H9 (cell line): ENCODE data around the gene EPB41L5. TPM values are rescaled to one million over a fixed set of nuclear protein-coding genes. Genes with fewer than 3 reads are reported as not detected.

Experiments
- DNase-seq: peaks from one replicate; pipeline ENCODE4 v3.0.0-alpha.2; 2017
- H2AFZ ChIP-seq: one replicate; pipeline ENCODE4 v1.6.1; 2013; ENCODE audit warnings: mild to moderate bottlenecking, low read length, control low read depth, moderate library complexity
- H2AK5ac ChIP-seq: 2 replicates; pipeline ENCODE4 v1.6.1; 2013; ENCODE audit warnings: low read length, control low read depth, mixed read lengths; ENCODE audit not compliant: insufficient read length
- H2BK120ac ChIP-seq: one replicate; pipeline ENCODE4 v1.6.1; 2013; ENCODE audit warnings: low read depth, mild to moderate bottlenecking, low read length, control low read depth, inconsistent platforms; ENCODE audit not compliant: poor library complexity, severe bottlenecking
- H2BK12ac ChIP-seq: 2 replicates; pipeline ENCODE4 v1.6.1; 2013; ENCODE audit warnings: low read length, control low read depth, mixed read lengths, low read depth; ENCODE audit not compliant: insufficient read length
- H2BK15ac ChIP-seq: 2 replicates; pipeline ENCODE4 v1.6.1; 2013; ENCODE audit warnings: low read depth, low read length, control low read depth
- H2BK20ac ChIP-seq: one replicate; pipeline ENCODE4 v1.6.1; 2013; ENCODE audit warnings: low read depth, mild to moderate bottlenecking, low read length, control low read depth, inconsistent platforms; ENCODE audit not compliant: poor library complexity, severe bottlenecking
- H2BK5ac ChIP-seq: 2 replicates; pipeline ENCODE4 v1.6.1; 2013; ENCODE audit warnings: low read length, control low read depth, mixed read lengths; ENCODE audit not compliant: insufficient read length
- H3K14ac ChIP-seq: 2 replicates; pipeline ENCODE4 v1.6.1; 2013; ENCODE audit warnings: low read length, control low read depth; ENCODE audit not compliant: insufficient read depth
- H3K18ac ChIP-seq: 2 replicates; pipeline ENCODE4 v1.6.1; 2013; ENCODE audit warnings: low read depth, mild to moderate bottlenecking, mixed read lengths, low read length, control low read depth; ENCODE audit not compliant: insufficient read length
- H3K23ac ChIP-seq: 2 replicates; pipeline ENCODE4 v1.6.1; 2013; ENCODE audit warnings: low read length, control low read depth, mixed read lengths, low read depth; ENCODE audit not compliant: insufficient read length
- H3K23me2 ChIP-seq: 2 replicates; pipeline ENCODE4 v1.6.1; 2013; ENCODE audit warnings: low read depth, mild to moderate bottlenecking, mixed read lengths, low read length, control low read depth; ENCODE audit not compliant: insufficient read length, poor library complexity, severe bottlenecking
- H3K27ac ChIP-seq: 2 replicates; pipeline ENCODE4 v1.5.1; 2013; ENCODE audit warnings: low read length, control low read depth, mixed read lengths, low read depth; ENCODE audit not compliant: insufficient read length
- H3K27me3 ChIP-seq: 2 replicates; pipeline ENCODE4 v1.6.1; 2013; ENCODE audit warnings: low read length, control low read depth, inconsistent platforms; ENCODE audit not compliant: insufficient read depth
- H3K4ac ChIP-seq: 2 replicates; pipeline ENCODE4 v1.6.1; 2013; ENCODE audit warnings: low read depth, mild to moderate bottlenecking, control low read depth, inconsistent platforms, low read length, moderate library complexity
- H3K4me1 ChIP-seq: 2 replicates; pipeline ENCODE4 v1.6.1; 2013; ENCODE audit warnings: low read length, control low read depth, inconsistent platforms; ENCODE audit not compliant: insufficient read depth
- H3K4me2 ChIP-seq: 2 replicates; pipeline ENCODE4 v1.6.1; 2013; ENCODE audit warnings: low read length, control low read depth, mixed read lengths; ENCODE audit not compliant: insufficient read length, insufficient read depth
- H3K56ac ChIP-seq: 2 replicates; pipeline ENCODE4 v1.6.1; 2013; ENCODE audit warnings: low read depth, mild to moderate bottlenecking, mixed read lengths, low read length, control low read depth; ENCODE audit not compliant: insufficient read length
- H3K79me1 ChIP-seq: 2 replicates; pipeline ENCODE4 v1.6.1; 2013; ENCODE audit warnings: low read depth, mild to moderate bottlenecking, moderate library complexity, low read length, control low read depth, inconsistent platforms; ENCODE audit not compliant: insufficient read depth, poor library complexity, severe bottlenecking
- H3K79me2 ChIP-seq: 2 replicates; pipeline ENCODE4 v1.6.1; 2013; ENCODE audit warnings: low read length, control low read depth, inconsistent platforms; ENCODE audit not compliant: insufficient read depth
- H3K9ac ChIP-seq: 2 replicates; pipeline ENCODE4 v1.6.1; 2013; ENCODE audit warnings: low read length, control low read depth, mixed read lengths; ENCODE audit not compliant: insufficient read length; ENCODE audit errors: extremely low read depth
- H3K9me3 ChIP-seq: one replicate; pipeline ENCODE4 v1.6.1; 2013; ENCODE audit warnings: low read depth, low read length, inconsistent platforms; ENCODE audit not compliant: control insufficient read depth
- H3T11ph ChIP-seq: one replicate; pipeline ENCODE4 v1.6.1; 2013; ENCODE audit warnings: mild to moderate bottlenecking, low read length, control low read depth, inconsistent platforms
- H4K20me1 ChIP-seq: one replicate; pipeline ENCODE4 v1.6.1; 2013; ENCODE audit not compliant: control insufficient read depth, insufficient read length, insufficient read depth
- H4K5ac ChIP-seq: 2 replicates; pipeline ENCODE4 v1.6.1; 2013; ENCODE audit warnings: low read depth, mild to moderate bottlenecking, mixed read lengths, low read length, control low read depth; ENCODE audit not compliant: insufficient read length
- H4K8ac ChIP-seq: replicated peaks from 2 replicates; pipeline ENCODE4 v1.6.1; 2013; ENCODE audit warnings: low read length, control low read depth, mixed read lengths, low read depth; ENCODE audit not compliant: insufficient read length
- H4K91ac ChIP-seq: 2 replicates; pipeline ENCODE4 v1.6.1; 2013; ENCODE audit warnings: low read depth, mild to moderate bottlenecking, moderate library complexity, mixed read lengths, low read length, control low read depth; ENCODE audit not compliant: insufficient read length
- H3K27ac Mint-ChIP-seq, 3 experiments: 2 replicates in 2 of 3; 3 replicates in 1 of 3; pipeline ENCODE4 v1.8.0; 2020 to 2021; ENCODE audit warnings: mixed read lengths in 3 of 3, mild to moderate bottlenecking in 1 of 3, moderate library complexity in 1 of 3
- H3K27me3 Mint-ChIP-seq: 2 replicates; pipeline ENCODE4 v1.8.0; 2021; ENCODE audit warnings: low read depth, mild to moderate bottlenecking, moderate library complexity, mixed read lengths
- H3K36me3 Mint-ChIP-seq, 3 experiments: 2 replicates in 2 of 3; 3 replicates in 1 of 3; pipeline ENCODE4 v1.8.0; 2020 to 2021; ENCODE audit warnings: low read depth in 3 of 3, mixed read lengths in 3 of 3; ENCODE audit not compliant: insufficient read depth in 1 of 3
- H3K4me1 Mint-ChIP-seq, 2 experiments: 2 replicates each; pipeline ENCODE4 v1.8.0; 2020; ENCODE audit warnings: mixed read lengths in 2 of 2
- H3K4me3 Mint-ChIP-seq, 2 experiments: 2 replicates in 1 of 2; 3 replicates in 1 of 2; pipeline ENCODE4 v1.8.0; 2020 to 2021; ENCODE audit warnings: mild to moderate bottlenecking in 2 of 2, mixed read lengths in 2 of 2, moderate library complexity in 1 of 2
- H3K9me3 Mint-ChIP-seq, 2 experiments: 2 replicates in 1 of 2; 3 replicates in 1 of 2; pipeline ENCODE4 v1.8.0; 2020; ENCODE audit warnings: mild to moderate bottlenecking in 2 of 2, mixed read lengths in 2 of 2, moderate library complexity in 1 of 2
- WGBS: extraction: QIAGEN DNeasy Blood & Tissue Kit; methylation state at CpG from one replicate; pipeline ENCODE4 v1.1.7; 2013; ENCODE audit warnings: missing lambda C conversion rate, low lambda C conversion rate, mixed read lengths; ENCODE audit not compliant: insufficient read length; ENCODE audit errors: extremely low coverage; 5-methylcytosine and 5-hydroxymethylcytosine counted together
- total RNA-seq: library from RNA; stranded (reverse); gene quantifications from 2 replicates; pipeline ENCODE4 v1.2.1, GENCODE V29; 2021
- TF ChIP-seq, protein P1 (sequence below): fragments of 200-600 bp; sonication (generic); conservative IDR thresholded peaks from 3 replicates; pipeline ENCODE4 v1.8.0; 2021; ENCODE audit warnings: antibody characterized with exemption, mild to moderate bottlenecking

The EPB41L5 gene
- total RNA-seq, 1 experiment from 2014 or later, result 40.4 TPM

DNA sequence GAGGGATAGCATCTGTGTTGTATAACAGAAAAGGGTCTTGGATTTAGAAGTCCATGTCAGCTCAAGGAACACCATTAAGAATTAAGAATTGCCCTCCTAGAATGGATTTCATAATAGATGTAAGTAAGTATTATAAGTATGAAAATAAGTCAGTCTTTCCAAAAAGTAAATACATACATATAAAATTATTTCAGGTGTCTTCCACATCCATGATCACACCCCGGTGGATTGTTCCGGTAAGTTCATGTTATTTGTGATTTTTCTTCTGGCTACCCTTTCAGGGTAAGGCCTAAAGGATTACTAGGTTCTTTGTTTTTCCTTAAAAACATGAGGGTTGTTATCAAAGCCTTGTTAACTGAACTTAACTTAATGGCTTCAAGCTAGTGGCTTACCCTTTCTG is 154.4 kb downstream of the EPB41L5 start:
- Histone ChIP-seq H3K79me1 (no peaks in the 10 kb centered on the region), H3K4me2 (no peak overlapping the region), H4K8ac (no peak overlapping the region), H3K14ac (no peak overlapping the region), H3K23ac (no peak overlapping the region), H3K9me3 (no peaks in the 10 kb centered on the region), H4K5ac (no peak overlapping the region), H2AK5ac (no peak overlapping the region), H2BK12ac (no peak overlapping the region), H4K20me1 (no peaks in the 10 kb centered on the region), H3K27me3 (no peaks in the 10 kb centered on the region), H4K91ac (no peak overlapping the region), H2BK5ac (no peak overlapping the region), H3K9ac (no peak overlapping the region), H3K4ac (no peak overlapping the region), H2AFZ (no peak overlapping the region), H3K56ac (no peak overlapping the region), H3K23me2 (no peaks in the 10 kb centered on the region), H3T11ph (no peak overlapping the region), H2BK15ac (no peak overlapping the region), H3K4me1 (no peaks in the 10 kb centered on the region), H2BK120ac (no peak overlapping the region), H3K27ac (no peak overlapping the region), H2BK20ac (no peak overlapping the region), H3K79me2 (no peaks in the 10 kb centered on the region), H3K18ac (no peak overlapping the region)
- H3K27me3 Mint-ChIP-seq, result no peaks in the 10 kb centered on the region
- H3K4me3 Mint-ChIP-seq, result no peak overlapping the region
- peaks cover 4 to 31% (median 19%) of the 10 kb centered on the region in 3 experiments; a peak in 6 of 7 replicates for H3K36me3 Mint-ChIP-seq
- TF ChIP-seq, protein P1, sequence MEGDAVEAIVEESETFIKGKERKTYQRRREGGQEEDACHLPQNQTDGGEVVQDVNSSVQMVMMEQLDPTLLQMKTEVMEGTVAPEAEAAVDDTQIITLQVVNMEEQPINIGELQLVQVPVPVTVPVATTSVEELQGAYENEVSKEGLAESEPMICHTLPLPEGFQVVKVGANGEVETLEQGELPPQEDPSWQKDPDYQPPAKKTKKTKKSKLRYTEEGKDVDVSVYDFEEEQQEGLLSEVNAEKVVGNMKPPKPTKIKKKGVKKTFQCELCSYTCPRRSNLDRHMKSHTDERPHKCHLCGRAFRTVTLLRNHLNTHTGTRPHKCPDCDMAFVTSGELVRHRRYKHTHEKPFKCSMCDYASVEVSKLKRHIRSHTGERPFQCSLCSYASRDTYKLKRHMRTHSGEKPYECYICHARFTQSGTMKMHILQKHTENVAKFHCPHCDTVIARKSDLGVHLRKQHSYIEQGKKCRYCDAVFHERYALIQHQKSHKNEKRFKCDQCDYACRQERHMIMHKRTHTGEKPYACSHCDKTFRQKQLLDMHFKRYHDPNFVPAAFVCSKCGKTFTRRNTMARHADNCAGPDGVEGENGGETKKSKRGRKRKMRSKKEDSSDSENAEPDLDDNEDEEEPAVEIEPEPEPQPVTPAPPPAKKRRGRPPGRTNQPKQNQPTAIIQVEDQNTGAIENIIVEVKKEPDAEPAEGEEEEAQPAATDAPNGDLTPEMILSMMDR, result peak; percentile 30; the same call in 1 of the 3 replicates
- no peak overlapping the region for H3K27ac Mint-ChIP-seq
- DNase-seq, result no peak
- H3K4me1 Mint-ChIP-seq, result peaks cover 0 to 6% of the 10 kb centered on the region in 2 experiments; a peak in 2 of 4 replicates
- no CpG with 5 or more reads among the region's 2 CpGs for WGBS
- H3K9me3 Mint-ChIP-seq, result no peaks in the 10 kb centered on the region; a peak in 1 of 5 replicates
